Iris pigment epithelial cell (primary cell): ENCODE measurements around the gene MORF4L2.

ENCODE experiments used
- DNase-seq: peaks from one replicate; pipeline ENCODE4 v3.0.0-alpha.2; 2011; ENCODE audit warnings: low read depth

Gene MORF4L2, protein sequence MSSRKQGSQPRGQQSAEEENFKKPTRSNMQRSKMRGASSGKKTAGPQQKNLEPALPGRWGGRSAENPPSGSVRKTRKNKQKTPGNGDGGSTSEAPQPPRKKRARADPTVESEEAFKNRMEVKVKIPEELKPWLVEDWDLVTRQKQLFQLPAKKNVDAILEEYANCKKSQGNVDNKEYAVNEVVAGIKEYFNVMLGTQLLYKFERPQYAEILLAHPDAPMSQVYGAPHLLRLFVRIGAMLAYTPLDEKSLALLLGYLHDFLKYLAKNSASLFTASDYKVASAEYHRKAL

GRCh38 chrX:103686199-103687072 is at the start of gene MORF4L2:
Gene MORF4L2 (minus strand): TSS chrX:103686699. CDS start chrX:103677027, 9,672 bp downstream.
- DNase-seq = peak; percentile 98

- DNase-seq = peak; percentile 77
These were observed 47.7 kb upstream of the MORF4L2 start for GRCh38 chrX:103734125-103734760.

GRCh38 chrX:103733017-103733416 is 46.5 kb upstream of the MORF4L2 start:
- no peak for DNase-seq

DNA sequence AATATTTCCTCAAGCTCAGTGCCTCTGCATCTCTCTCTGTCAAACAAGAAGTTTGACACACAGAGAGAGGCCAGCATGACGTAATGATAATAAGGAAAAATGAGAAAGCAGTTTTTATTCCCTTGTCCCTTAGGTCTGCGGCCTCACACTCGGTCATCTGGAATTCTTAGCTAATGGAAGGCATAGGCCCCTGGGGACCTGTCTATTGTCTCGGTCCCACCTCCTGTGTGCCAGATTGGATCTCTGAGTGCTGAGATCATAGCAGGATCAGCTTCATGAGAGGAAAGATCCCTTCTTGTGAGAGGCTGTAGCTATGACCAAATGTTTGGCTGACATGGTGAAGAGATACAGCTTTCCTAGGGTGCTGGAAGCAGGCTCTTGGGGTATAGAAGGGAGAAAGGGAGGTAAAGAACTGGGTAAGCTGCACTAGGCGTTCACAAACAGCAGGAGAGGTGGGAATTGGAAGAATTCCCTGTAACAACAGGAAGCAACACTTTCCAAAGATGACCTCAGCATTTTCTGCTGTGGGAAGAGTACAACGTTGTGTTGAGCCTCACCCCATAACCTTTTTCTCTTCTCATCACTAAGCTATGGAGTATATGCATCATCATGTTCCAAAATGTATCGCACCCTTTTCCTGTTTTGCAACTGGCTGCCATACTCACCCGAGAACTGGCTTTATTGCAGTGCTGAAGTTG is 44.4 kb upstream of the MORF4L2 start:
- DNase-seq = peak; percentile 91

DNA sequence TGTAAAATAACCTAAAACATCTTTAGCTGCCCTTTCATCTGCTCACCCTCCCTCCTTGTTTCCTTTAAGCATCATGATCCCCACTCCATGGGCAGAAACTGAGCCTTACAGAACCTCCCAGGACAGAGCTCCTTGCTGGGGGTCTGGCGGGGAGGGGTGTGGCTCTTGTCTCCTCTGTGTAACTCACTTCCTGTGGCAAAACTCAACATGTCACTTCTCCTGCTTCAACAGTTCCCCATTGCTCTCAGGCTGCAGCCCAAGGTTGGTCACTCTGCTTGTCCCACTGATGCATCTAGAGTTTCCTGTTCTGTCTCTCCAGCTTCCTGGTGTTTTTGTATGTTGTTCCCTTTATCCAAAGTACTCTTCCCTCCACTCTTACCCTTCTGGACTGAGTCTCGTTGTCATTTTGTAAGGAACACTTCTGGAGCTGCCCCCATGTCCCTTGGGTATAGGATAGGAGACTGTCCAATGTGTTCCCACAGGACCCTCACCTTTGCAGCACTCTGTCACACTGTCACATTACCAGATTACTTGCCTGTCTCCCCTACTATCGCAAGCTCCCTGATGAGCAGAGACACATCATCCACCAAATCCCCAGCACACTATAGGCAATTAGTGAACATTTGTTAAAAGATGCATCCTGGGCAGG is 43.8 kb upstream of the MORF4L2 start:
- no peak for DNase-seq

- DNase-seq = no peak
These were observed 42.5 kb upstream of the MORF4L2 start for GRCh38 chrX:103729015-103729414.

- no peak for DNase-seq
These were observed 40.6 kb upstream of the MORF4L2 start for GRCh38 chrX:103727115-103727514.

GRCh38 chrX:103726477-103726876 is 40.0 kb upstream of the MORF4L2 start:
- no peak for DNase-seq

DNA sequence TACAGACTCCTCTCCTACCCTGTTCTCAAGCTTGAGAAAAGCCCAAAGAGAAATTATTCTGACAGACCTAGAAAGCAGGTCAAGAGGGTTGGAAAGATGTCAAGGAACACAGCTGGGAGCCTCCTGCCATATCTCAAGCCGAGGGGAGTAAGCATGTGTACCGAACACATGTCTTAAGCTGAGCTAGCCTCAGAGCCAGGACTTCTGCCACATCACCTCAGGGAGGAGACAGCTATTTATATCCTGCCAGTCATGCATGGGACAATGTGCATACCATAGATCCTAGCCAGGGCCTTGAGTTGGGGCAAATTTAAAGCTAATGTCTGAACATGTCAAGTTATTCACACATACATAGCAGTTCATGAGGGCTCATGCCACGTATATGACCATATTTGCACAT is 36.0 kb upstream of the MORF4L2 start:
- peak; percentile 54 for DNase-seq

DNA sequence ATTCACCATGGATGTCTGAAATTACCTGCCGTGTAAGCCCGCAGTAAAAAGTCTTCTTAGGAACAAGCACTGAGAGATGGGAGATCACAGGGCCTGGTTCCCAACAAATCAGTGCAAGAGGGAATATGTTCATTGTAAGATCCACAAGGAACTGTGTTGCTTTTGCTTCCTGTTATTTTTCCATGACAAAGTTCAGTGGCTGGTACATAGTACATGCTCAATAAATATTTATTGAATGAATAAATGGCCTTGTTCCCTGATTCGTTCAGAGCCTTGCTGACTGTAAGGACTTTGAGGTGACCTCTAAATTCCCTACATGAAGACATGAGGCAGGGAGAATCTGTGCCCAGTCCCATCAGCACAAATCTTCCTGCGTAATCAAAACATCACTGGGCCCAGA is 31.6 kb upstream of the MORF4L2 start:
- DNase-seq = no peak

DNA sequence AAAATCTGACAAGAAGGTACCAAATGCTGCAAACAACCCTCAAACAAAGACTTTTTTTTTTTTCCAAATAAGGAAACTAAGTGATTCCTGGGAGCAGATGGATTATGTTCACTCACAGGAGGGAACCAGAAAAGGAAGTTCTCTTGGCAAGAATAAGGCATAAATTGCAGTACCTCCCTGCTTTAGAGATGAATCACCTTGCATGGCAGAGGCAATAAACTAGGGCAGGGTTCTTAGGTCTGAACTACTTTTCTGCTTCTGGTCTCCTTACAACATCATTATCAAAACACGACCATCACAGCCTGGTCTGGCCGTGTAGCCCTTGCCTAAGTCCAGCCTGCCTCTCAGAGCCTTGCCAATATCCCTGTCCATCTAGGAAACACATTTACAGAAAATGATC is 30.5 kb upstream of the MORF4L2 start:
- DNase-seq = peak; percentile 78

- no peak for DNase-seq
These were observed 24.1 kb upstream of the MORF4L2 start, which contains the start of gene TMEM31 for GRCh38 chrX:103710609-103711008. Gene TMEM31 (plus strand): TSS chrX:103710909. CDS start chrX:103712259, 1,350 bp downstream.

GRCh38 chrX:103704863-103705262 is 18.4 kb upstream of the MORF4L2 start:
- no peak for DNase-seq

DNA sequence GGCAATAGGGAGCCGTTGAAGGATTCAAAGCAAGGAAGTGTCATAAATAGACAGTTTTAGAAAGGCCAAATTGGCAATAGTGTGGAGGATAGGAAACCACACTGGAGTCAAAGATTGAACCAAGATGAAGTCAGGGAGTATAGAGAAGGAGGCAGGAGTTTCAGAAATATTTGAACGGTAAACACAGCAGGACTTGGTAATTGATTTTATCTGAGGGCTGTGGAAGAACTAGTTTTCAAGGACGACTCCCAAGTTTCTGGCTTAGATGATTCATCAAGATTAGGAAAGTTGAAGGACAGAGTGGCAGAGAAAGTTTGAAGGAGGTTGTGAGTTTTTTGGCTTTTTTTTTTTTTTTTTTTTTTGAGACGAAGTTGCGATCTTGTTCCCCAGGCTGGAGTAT is 12.7 kb upstream of the MORF4L2 start:
- DNase-seq = no peak

DNA sequence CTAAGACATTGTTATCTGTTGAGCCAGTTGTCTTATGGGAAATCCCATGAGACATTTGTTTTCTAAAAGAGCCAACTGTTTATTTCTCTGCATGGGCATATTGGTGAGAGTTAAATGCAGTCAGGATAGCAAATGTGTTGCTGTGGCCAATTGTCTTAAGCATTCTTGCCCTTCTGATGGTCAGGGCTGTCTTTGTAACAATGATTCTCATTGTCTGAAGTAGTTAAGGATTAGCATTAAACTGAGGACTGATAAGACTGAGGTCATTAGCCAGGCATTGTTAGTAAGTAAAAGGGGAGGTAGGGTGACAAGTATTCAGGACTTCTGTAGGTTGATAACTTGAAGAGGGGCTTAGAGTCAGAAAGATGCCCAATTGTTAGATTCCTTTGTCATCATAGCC is 11.2 kb upstream of the MORF4L2 start:
- DNase-seq = no peak

- no peak for DNase-seq
These were observed 4.6 kb upstream of the MORF4L2 start for GRCh38 chrX:103691059-103691458.

GRCh38 chrX:103688946-103689345 is 2.4 kb upstream of the MORF4L2 start:
- DNase-seq = peak; percentile 33

GRCh38 chrX:103687696-103688201 is 1.2 kb upstream of the MORF4L2 start:
- DNase-seq = peak; percentile 69

DNA sequence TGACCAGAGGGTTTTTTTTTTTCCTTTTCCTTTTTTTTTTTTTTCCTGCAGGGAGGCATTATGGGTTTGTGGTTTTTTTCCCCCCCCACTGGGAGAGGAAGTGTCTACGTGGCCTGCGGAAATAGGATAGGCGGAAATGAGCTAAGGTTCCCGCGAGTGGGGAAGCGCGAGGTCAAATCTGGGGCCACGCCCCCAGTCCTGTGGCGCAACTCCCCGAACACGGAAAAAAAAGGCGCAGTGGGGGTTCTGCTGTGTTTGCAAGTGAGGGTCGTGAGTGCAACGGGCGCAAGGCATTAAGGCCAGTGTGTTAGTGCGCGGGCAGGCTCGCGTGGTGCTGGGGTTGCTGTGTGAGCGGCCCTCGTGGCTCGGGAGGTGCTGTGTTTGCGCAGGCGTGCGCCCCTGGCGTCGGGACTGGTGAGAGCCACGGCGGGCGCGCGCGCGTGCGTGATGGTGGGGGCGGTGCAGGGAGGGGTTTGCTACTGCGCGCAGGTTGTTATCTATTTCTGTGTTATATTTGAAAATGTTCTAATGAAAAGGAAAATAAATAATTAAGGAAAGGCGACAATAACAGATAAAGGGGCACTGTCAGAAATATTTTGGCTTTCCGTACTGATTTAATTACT is 685 bp upstream of the MORF4L2 start:
- DNase-seq = peak; percentile 82

DNA sequence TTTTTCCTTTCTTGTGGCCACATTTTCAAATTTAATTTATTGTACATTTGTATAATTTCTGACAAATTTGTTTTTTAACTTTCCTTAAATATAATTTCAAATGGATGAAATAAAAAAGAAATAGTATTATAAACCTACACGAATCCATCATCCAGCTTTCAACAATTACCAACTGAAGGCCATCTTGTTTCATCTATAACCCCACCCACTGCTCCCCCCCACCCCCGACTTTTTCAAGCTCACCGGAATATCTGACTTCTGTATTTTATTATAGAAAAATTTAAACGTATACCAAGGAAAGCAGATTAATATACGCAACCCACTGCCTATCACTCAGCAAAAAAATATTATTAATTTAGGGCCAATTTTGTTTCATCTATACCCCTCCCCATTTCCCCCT is 1.1 kb downstream of the MORF4L2 start:
- peak; percentile 15 for DNase-seq

DNA sequence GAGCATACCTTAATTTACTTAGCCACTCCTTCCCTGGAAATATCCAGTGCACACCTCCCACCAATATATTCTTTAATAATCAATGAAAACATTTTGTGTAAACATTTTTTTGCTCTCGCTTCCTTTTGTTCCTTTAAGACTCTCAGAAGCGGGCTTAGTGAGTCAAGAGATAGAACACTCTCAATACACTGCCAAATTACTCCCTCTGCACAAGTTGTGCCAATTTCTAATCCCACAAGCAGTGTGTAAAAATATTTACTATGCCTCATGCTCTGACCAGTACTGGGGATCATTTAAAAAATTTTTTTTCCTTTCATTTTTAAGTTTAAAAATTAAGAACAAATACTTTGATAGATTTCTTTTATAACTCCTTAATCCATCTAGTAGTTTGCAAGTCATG is 5.1 kb downstream of the MORF4L2 start:
- no peak for DNase-seq
